Sigmoid colon (tissue), 7 donors: ENCODE measurements around the gene LINC00305. TPM values are rescaled to one million over a fixed set of nuclear protein-coding genes. Genes with fewer than 3 reads are reported as not detected.

Experiments used
- DNase-seq: peaks from one replicate; pipeline ENCODE4 v3.0.0-alpha.2; 2019
- H3K27ac ChIP-seq, 4 donors: fragments of 200-600 bp; sonication (generic); one replicate each; pipeline ENCODE4 v1.5.1; 2016 to 2019; ENCODE audit warnings: mild to moderate bottlenecking in 1 of 4
- H3K27me3 ChIP-seq, 3 donors: fragments of 200-600 bp; sonication (generic); one replicate each; pipeline ENCODE4 v1.5.1; 2019; ENCODE audit warnings: mild to moderate bottlenecking in 1 of 3
- H3K36me3 ChIP-seq, 4 donors: fragments of 200-600 bp; sonication (generic); one replicate each; pipeline ENCODE4 v1.5.1; 2016 to 2019
- H3K4me1 ChIP-seq, 4 donors: fragments of 200-600 bp; sonication (generic); one replicate each; pipeline ENCODE4 v1.5.1; 2017 to 2019
- H3K4me3 ChIP-seq, 4 donors: fragments of 200-600 bp; sonication (generic); one replicate each; pipeline ENCODE4 v1.5.1; 2017 to 2019; ENCODE audit warnings: mild to moderate bottlenecking in 2 of 4, moderate library complexity in 1 of 4
- H3K9me3 ChIP-seq, 4 donors: fragments of 200-600 bp in 3 of 4; sonication (generic) in 3 of 4; one replicate each; pipeline versions ENCODE4 v1.5.1 to v1.6.1; 2013 to 2019
- EP300 ChIP-seq, 4 donors: sonication (generic); formaldehyde crosslinking; IDR thresholded peaks; one replicate each; pipeline ENCODE4 v1.6.1; 2017; ENCODE audit warnings: antibody characterized with exemption in 4 of 4
- POLR2A ChIP-seq, 2 donors: fragments of 450-650 bp; IDR thresholded peaks; one replicate each; pipeline ENCODE4 v1.6.1; 2016; ENCODE audit warnings: antibody characterized with exemption in 2 of 2, mild to moderate bottlenecking in 2 of 2, moderate library complexity in 2 of 2
- POLR2AphosphoS5 ChIP-seq, 4 donors: sonication (generic); formaldehyde crosslinking; IDR thresholded peaks; one replicate each; pipeline ENCODE4 v1.6.1; 2017; ENCODE audit warnings: antibody characterized with exemption in 4 of 4
- WGBS, 2 donors: extraction: QIAGEN DNeasy Blood & Tissue Kit; methylation state at CpG; one replicate each; pipeline ENCODE4 v1.1.7; 2013; 5-methylcytosine and 5-hydroxymethylcytosine counted together
- intact Hi-C: fragments of 100-400 bp; cut with DNase I; formaldehyde crosslinking; loops from one replicate; pipeline ENCODE4 v1.15.1; 2023
- polyA plus RNA-seq, 3 donors: library from polyadenylated mRNA; stranded (reverse); fragments of 200-250 nt; gene quantifications; one replicate each; pipeline ENCODE4 v1.2.3, GENCODE V29; 2013
- total RNA-seq, 4 donors: library from RNA; depleted of rRNA; stranded (reverse); fragments of >200 nt; gene quantifications; one replicate each; pipeline ENCODE4 v1.1.0, GENCODE V29; 2016
- TF ChIP-seq, protein P1 (sequence below), 4 experiments: fragments of 450-650 bp in 3 of 4; fragments of 200-600 bp in 1 of 4; IDR thresholded peaks; one replicate each; pipeline ENCODE4 v1.5.1; 2016 to 2019; ENCODE audit warnings: antibody characterized with exemption in 4 of 4, mild to moderate bottlenecking in 3 of 4, moderate library complexity in 2 of 4
- donor health status: healthy with polysubstance abuse.
- donor health status: Bipolar disorder and iron deficiency.
- donor health status: healthy.

The LINC00305 gene
- total and polyA plus RNA-seq, 7 donors = not detected

DNA sequence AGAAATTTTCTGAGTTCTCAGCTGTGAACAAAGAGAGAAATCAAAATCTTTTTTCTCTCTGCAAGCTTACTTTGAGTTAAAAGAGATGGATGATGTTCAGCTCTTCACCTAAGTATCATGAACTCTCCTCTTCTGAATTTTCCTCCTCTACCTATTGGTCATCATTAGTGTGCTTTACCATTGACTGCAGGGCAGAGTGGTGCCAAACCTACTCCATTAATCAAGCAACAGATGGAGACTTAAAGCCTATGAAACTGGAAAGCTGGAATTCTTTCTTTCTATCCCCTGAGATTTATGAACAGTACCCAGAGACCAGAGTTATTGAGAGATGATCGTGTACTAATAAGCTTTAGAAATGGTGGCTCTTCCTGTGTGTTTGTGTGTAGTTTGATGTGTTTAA, 31.3 kb upstream of the LINC00305 start:
- Histone ChIP-seq H3K27me3 (no peaks in the 10 kb centered on the region), H3K4me1 (no peaks in the 10 kb centered on the region), H3K27ac (no peak overlapping the region), H3K36me3 (no peaks in the 10 kb centered on the region), H3K4me3 (no peak overlapping the region), H3K9me3 (no peaks in the 10 kb centered on the region)
- no peak for TF ChIP-seq EP300 (IDR thresholded peaks at IDR 0.05)
- no peak for TF ChIP-seq POLR2A (IDR thresholded peaks at IDR 0.05)
- TF ChIP-seq POLR2AphosphoS5 (IDR thresholded peaks at IDR 0.05) = no peak
- 67 to 73% methylated on average over 1 of the region's 1 CpG for WGBS, 2 donors
- no peak for DNase-seq
- intact Hi-C loops = no loop called here

DNA sequence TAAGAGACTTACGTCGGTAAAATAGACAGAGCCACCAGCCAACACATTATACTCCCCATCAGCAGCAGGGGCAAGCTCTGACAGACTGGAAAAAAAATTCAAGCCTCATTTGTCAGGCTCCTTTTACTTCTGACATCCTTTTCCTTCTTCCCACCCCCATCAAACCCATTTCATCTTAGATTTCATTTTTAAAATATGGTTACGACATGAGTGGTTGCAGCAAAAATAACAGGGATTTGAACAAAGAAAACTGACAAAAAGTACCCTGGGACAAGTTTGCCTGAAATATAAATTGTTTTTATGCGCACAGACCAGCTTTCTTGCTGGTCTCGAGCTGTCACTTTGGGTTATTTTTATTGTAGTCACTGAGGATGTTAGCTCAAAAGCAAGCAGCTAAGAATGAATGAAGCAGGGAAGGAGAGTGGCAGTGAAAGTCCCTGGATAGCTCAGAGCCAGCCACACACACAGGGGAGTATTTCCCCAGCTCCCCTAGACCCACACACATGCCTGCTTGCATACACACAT, 30.7 kb upstream of the LINC00305 start:
- no peak for DNase-seq
- Histone ChIP-seq H3K9me3 (no peaks in the 10 kb centered on the region), H3K27me3 (no peaks in the 10 kb centered on the region), H3K27ac (no peak overlapping the region), H3K36me3 (no peaks in the 10 kb centered on the region), H3K4me3 (no peak overlapping the region), H3K4me1 (no peaks in the 10 kb centered on the region)
- intact Hi-C loops = no loop called here
- no peak for TF ChIP-seq POLR2A (IDR thresholded peaks at IDR 0.05)
- TF ChIP-seq, protein P1, sequence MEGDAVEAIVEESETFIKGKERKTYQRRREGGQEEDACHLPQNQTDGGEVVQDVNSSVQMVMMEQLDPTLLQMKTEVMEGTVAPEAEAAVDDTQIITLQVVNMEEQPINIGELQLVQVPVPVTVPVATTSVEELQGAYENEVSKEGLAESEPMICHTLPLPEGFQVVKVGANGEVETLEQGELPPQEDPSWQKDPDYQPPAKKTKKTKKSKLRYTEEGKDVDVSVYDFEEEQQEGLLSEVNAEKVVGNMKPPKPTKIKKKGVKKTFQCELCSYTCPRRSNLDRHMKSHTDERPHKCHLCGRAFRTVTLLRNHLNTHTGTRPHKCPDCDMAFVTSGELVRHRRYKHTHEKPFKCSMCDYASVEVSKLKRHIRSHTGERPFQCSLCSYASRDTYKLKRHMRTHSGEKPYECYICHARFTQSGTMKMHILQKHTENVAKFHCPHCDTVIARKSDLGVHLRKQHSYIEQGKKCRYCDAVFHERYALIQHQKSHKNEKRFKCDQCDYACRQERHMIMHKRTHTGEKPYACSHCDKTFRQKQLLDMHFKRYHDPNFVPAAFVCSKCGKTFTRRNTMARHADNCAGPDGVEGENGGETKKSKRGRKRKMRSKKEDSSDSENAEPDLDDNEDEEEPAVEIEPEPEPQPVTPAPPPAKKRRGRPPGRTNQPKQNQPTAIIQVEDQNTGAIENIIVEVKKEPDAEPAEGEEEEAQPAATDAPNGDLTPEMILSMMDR (IDR thresholded peaks at IDR 0.05) = no peak
- no peak for TF ChIP-seq POLR2AphosphoS5 (IDR thresholded peaks at IDR 0.05)
- 87 to 90% methylated on average over 5 of the region's 5 CpGs for WGBS, 2 donors

DNA sequence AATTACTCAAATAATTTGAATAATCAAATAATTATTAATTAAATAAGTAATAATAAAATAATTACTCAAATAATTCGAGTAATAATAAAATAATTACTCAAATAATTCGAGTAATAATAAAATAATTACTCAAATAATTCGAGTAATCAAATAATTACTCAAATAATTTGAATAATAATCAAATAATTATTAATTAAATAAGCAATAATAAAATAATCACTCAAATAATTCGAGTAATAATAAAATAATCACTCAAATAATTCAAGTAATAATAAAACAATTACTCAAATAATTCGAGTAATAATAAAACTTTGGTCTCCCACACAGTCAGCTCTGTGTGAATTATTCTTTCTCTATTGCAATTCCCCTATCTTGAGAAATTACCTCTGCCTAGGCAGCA, 30.0 kb upstream of the LINC00305 start:
- Histone ChIP-seq H3K27me3 (no peaks in the 10 kb centered on the region), H3K27ac (no peak overlapping the region), H3K4me3 (no peak overlapping the region), H3K4me1 (no peaks in the 10 kb centered on the region), H3K36me3 (no peaks in the 10 kb centered on the region), H3K9me3 (no peaks in the 10 kb centered on the region)
- WGBS, 2 donors = 36 to 66% methylated on average over 5 of the region's 5 CpGs
- intact Hi-C loops = no loop called here
- no peak for DNase-seq
- TF ChIP-seq, protein P1 (IDR thresholded peaks at IDR 0.05) = no peak
- TF ChIP-seq EP300 (IDR thresholded peaks at IDR 0.05) (no peak), POLR2A (IDR thresholded peaks at IDR 0.05) (no peak), POLR2AphosphoS5 (IDR thresholded peaks at IDR 0.05) (no peak)

DNA sequence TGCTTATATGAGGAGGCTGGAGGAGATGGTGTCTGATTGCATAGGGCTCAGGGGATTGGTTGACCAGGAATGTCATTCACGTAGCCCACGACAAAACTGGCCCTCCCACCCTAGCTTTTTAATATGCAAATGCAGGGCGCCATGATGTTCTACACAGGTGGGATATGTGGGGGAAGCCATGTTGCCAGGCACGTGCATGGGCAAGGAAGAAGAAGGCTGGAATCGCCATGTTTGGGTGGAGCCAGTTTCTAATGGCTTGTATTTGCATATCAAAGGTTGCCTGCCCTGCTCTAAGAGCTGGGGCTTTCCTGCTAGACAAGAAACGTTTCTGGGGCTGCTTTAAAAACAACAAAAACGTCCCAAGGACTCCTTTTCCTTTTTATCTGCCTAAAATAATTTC, 26.5 kb upstream of the LINC00305 start:
- H3K36me3 ChIP-seq = no peaks in the 10 kb centered on the region

DNA sequence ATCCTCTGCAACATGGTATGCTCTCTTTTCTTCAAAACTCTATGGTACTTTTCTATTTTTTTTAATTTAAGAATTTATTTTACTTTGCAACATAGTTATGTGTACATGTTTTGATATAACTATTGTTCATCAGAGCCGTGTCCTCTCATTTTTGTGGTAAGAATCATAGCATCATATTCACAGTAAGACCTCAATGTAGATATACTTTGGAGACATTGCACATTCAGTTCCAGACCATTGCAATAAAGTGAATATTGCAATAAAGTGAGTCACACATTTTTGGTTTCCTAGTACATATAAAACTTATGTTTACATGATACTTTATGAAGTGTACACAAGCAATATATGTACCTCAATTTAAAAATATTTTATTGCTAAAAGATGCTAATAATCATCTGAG, 22.7 kb upstream of the LINC00305 start:
- intact Hi-C loops = no loop called here
- WGBS, 2 donors = 40 to 80% methylated on average over 1 of the region's 1 CpG
- no peaks in the 10 kb centered on the region for H3K27me3 ChIP-seq
- no peaks in the 10 kb centered on the region for H3K9me3 ChIP-seq
- no peak for DNase-seq
- TF ChIP-seq, protein P1 (IDR thresholded peaks at IDR 0.05) = no peak
- no peak for TF ChIP-seq EP300 (IDR thresholded peaks at IDR 0.05)
- TF ChIP-seq POLR2A (IDR thresholded peaks at IDR 0.05) = no peak
- TF ChIP-seq POLR2AphosphoS5 (IDR thresholded peaks at IDR 0.05) = no peak
- no peaks in the 10 kb centered on the region for H3K4me1 ChIP-seq
- no peak overlapping the region for H3K4me3 ChIP-seq
- H3K27ac ChIP-seq = no peak overlapping the region
- no peaks in the 10 kb centered on the region for H3K36me3 ChIP-seq

More for the DNA sequence above, 26.5 kb upstream of the LINC00305 start:
- no peak for DNase-seq
- intact Hi-C loops = no loop called here
- Histone ChIP-seq H3K9me3 (no peaks in the 10 kb centered on the region), H3K27me3 (no peaks in the 10 kb centered on the region), H3K4me1 (no peaks in the 10 kb centered on the region), H3K4me3 (no peak overlapping the region), H3K27ac (no peak overlapping the region)
- WGBS, 2 donors = 52 to 76% methylated on average over 7 of the region's 7 CpGs
- TF ChIP-seq POLR2A (IDR thresholded peaks at IDR 0.05) = no peak
- TF ChIP-seq, protein P1 (IDR thresholded peaks at IDR 0.05) = no peak
- no peak for TF ChIP-seq EP300 (IDR thresholded peaks at IDR 0.05)
